ENCODE data around the gene XRCC4. TPM values are rescaled to one million over a fixed set of nuclear protein-coding genes. Genes with fewer than 3 reads are reported as not detected.

Gene XRCC4
- polyA plus RNA-seq, 1 of the 3 experiments (the other 2 are of a cell fraction) = 1.8 TPM

DNA sequence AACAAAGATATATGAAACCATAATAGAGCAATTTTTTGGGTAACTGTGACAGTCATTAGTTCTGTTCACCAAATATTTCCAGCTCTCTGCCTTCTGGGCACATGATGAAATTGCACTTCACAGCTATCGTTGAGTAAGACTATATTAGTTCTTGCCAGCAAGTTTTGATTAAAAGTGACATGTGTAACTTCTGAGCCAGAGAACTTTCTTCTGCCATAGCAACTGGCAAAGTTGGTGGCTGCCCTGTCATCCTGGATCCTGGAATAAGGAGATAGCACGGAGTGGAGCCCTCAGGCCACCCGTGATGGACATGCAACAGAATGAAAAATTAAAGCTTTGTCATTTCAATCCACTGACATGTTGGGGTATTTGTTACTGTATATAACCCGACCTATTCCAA, 199.8 kb downstream of the XRCC4 start:
- DNase-seq = no peak
- no peaks in the 10 kb centered on the region for H3K27me3 ChIP-seq (ENCODE audit: insufficient read depth)
- H3K4me2 ChIP-seq = no peak overlapping the region
- no peak overlapping the region for H3K9ac ChIP-seq
- CTCF ChIA-PET = interaction anchor here (0.9 kb wide), 1 partner anchor 19 kb away, joined by 3 read pairs; no protein-coding TSS in a partner anchor
- no peaks in the 10 kb centered on the region for H4K20me1 ChIP-seq (ENCODE audit: insufficient read depth)
- peaks cover 0 to 4% of the 10 kb centered on the region in 2 experiments for H3K36me3 ChIP-seq (replicated peaks in 1 of 2; ENCODE audit: control insufficient read depth in 1 of 2, insufficient read depth in 2 of 2, low read length in 1 of 2)
- H3K27ac ChIP-seq (ENCODE audit: low read depth in 2 of 2, low read length in 1 of 2) = no peak overlapping the region
- 75% methylated on average over 4 of the region's 4 CpGs for WGBS (ENCODE audit: low lambda C conversion rate)
- no peak overlapping the region for H3K4me3 ChIP-seq (ENCODE audit: low read depth in 2 of 2, low read length in 1 of 2)
- peaks cover 11% of the 10 kb centered on the region for H3F3A ChIP-seq (replicated peaks; ENCODE audit: insufficient read depth)
- no peaks in the 10 kb centered on the region for H3K79me2 ChIP-seq (ENCODE audit: insufficient read depth)
- no peaks in the 10 kb centered on the region for H3K9me3 ChIP-seq
- H2AFZ ChIP-seq (ENCODE audit: low read depth) = no peak overlapping the region
- TF ChIP-seq PBX3 (IDR thresholded peaks at IDR 0.05) (peak; percentile 19; the same call in 1 of the 2 replicates), GABPA (IDR thresholded peaks at IDR 0.05; ENCODE audit: low read depth) (no peak)
- peaks cover 0 to 6% of the 10 kb centered on the region in 2 experiments; a peak in 1 of 4 replicates for H3K4me1 ChIP-seq (ENCODE audit: control insufficient read depth in 1 of 2, insufficient read depth in 2 of 2, low read depth in 1 of 2, low read length in 1 of 2)
- H3K9me2 ChIP-seq = no peaks in the 10 kb centered on the region
- POLR2A ChIA-PET = interaction anchor here (0.6 kb wide), 1 partner anchor 1730 kb away, joined by 3 read pairs; no protein-coding TSS in a partner anchor

DNA sequence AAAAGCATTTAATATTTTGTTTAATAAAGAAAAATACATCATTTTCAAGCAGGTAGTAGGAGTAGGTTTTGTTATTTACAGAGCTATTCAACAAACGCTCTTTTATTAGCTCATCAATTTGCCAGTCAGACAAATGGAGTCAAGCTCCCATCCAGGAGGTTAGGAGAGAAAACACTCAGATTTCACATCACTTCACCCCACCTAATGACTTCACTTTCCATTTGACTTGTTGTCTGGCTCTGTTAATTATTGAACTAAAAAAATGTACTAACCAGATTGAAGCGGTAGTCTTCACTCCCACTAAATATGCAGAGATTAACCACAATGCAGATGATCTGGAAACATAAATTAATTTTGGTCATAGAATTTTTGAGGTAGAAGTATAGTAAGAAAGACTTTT, 200.6 kb downstream of the XRCC4 start:
- no peak overlapping the region for H3K4me2 ChIP-seq
- 93% methylated on average over 2 of the region's 2 CpGs for WGBS (ENCODE audit: low lambda C conversion rate)
- TF ChIP-seq MAX (IDR thresholded peaks at IDR 0.05; ENCODE audit: low read depth) (no peak), RAD21 (IDR thresholded peaks at IDR 0.05; ENCODE audit: low read length) (no peak), GATA2 (CRISPR knock-in tag; IDR thresholded peaks at IDR 0.05) (no peak), FOXM1 (IDR thresholded peaks at IDR 0.05; ENCODE audit: low read depth) (no peak)
- TF ChIP-seq, protein P1, sequence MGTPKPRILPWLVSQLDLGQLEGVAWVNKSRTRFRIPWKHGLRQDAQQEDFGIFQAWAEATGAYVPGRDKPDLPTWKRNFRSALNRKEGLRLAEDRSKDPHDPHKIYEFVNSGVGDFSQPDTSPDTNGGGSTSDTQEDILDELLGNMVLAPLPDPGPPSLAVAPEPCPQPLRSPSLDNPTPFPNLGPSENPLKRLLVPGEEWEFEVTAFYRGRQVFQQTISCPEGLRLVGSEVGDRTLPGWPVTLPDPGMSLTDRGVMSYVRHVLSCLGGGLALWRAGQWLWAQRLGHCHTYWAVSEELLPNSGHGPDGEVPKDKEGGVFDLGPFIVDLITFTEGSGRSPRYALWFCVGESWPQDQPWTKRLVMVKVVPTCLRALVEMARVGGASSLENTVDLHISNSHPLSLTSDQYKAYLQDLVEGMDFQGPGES (IDR thresholded peaks at IDR 0.05; ENCODE audit: low read depth, low read length) = no peak
- H3K27me3 ChIP-seq (ENCODE audit: insufficient read depth) = no peaks in the 10 kb centered on the region
- H3K27ac ChIP-seq (ENCODE audit: low read depth in 2 of 2, low read length in 1 of 2) = no peak overlapping the region
- no peaks in the 10 kb centered on the region for H3K9me3 ChIP-seq
- H3K9ac ChIP-seq = no peak overlapping the region
- no peak overlapping the region for H3K4me3 ChIP-seq (ENCODE audit: low read depth in 2 of 2, low read length in 1 of 2)
- POLR2A ChIA-PET = no interaction called here
- H3K36me3 ChIP-seq (replicated peaks in 1 of 2; ENCODE audit: control insufficient read depth in 1 of 2, insufficient read depth in 2 of 2, low read length in 1 of 2) = peaks cover 0 to 4% of the 10 kb centered on the region in 2 experiments
- H3K79me2 ChIP-seq (ENCODE audit: insufficient read depth) = no peaks in the 10 kb centered on the region
- H3K9me2 ChIP-seq = no peaks in the 10 kb centered on the region
- no peak for DNase-seq
- peaks cover 0 to 6% of the 10 kb centered on the region in 2 experiments; a peak in 1 of 4 replicates for H3K4me1 ChIP-seq (ENCODE audit: control insufficient read depth in 1 of 2, insufficient read depth in 2 of 2, low read depth in 1 of 2, low read length in 1 of 2)
- no peak overlapping the region for H2AFZ ChIP-seq (ENCODE audit: low read depth)
- H3F3A ChIP-seq (replicated peaks; ENCODE audit: insufficient read depth) = peaks cover 17% of the 10 kb centered on the region
- CTCF ChIA-PET = interaction anchor here (0.9 kb wide), 1 partner anchor 20 kb away, joined by 3 read pairs; no protein-coding TSS in a partner anchor
- no peaks in the 10 kb centered on the region for H4K20me1 ChIP-seq (ENCODE audit: insufficient read depth)

DNA sequence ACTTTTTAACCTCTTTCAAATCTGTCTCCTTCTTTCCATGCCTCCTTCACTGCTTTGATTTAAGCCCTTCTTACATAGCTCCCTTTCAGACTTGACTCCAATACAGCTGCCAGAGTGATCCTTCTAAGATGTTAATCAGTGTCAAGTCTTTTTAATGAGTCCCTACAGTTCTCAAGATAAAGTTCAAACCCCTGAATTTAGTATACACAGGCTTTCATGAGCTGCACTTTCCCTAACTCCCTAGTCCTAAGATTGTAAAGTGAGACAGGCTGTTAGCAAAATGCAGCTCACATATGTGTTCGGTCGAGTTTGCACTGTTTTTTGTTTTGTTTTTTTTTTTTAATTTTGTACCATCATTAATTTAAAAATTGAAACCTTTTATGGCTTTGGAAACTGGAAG, 203.8 kb downstream of the XRCC4 start:
- Histone ChIP-seq H3K4me1 (ENCODE audit: control insufficient read depth in 1 of 2, insufficient read depth in 2 of 2, low read depth in 1 of 2, low read length in 1 of 2) (peaks cover 0 to 6% of the 10 kb centered on the region in 2 experiments; a peak in 1 of 4 replicates), H3K79me2 (ENCODE audit: insufficient read depth) (no peaks in the 10 kb centered on the region), H3K9me3 (no peaks in the 10 kb centered on the region), H3K9ac (no peak overlapping the region), H3K4me2 (peak overlapping the region; percentile 39), H3K9me2 (no peaks in the 10 kb centered on the region), H3K4me3 (ENCODE audit: low read depth in 2 of 2, low read length in 1 of 2) (no peak overlapping the region), H3F3A (replicated peaks; ENCODE audit: insufficient read depth) (peaks cover 17% of the 10 kb centered on the region), H2AFZ (ENCODE audit: low read depth) (no peak overlapping the region), H3K27ac (ENCODE audit: low read depth in 2 of 2, low read length in 1 of 2) (peak overlapping the region in 1 of 2 experiments; percentile 57; a peak in 3 of 4 replicates), H4K20me1 (ENCODE audit: insufficient read depth) (no peaks in the 10 kb centered on the region), H3K36me3 (replicated peaks in 1 of 2; ENCODE audit: control insufficient read depth in 1 of 2, insufficient read depth in 2 of 2, low read length in 1 of 2) (peaks cover 0 to 4% of the 10 kb centered on the region in 2 experiments), H3K27me3 (ENCODE audit: insufficient read depth) (no peaks in the 10 kb centered on the region)
- WGBS (ENCODE audit: low lambda C conversion rate) = 89% methylated on average over 2 of the region's 2 CpGs
- CTCF ChIA-PET = interaction anchor here (2.1 kb wide), 1 partner anchor 13 kb away, joined by 5 read pairs; no protein-coding TSS in a partner anchor
- POLR2A ChIA-PET = no interaction called here
- DNase-seq = no peak
- no peak for TF ChIP-seq SIN3A (IDR thresholded peaks at IDR 0.05; ENCODE audit: borderline replicate concordance, low read depth, low read length)
- TF ChIP-seq MXI1 (IDR thresholded peaks at IDR 0.05; ENCODE audit: low read depth, low read length) = no peak
- TF ChIP-seq, protein P2, sequence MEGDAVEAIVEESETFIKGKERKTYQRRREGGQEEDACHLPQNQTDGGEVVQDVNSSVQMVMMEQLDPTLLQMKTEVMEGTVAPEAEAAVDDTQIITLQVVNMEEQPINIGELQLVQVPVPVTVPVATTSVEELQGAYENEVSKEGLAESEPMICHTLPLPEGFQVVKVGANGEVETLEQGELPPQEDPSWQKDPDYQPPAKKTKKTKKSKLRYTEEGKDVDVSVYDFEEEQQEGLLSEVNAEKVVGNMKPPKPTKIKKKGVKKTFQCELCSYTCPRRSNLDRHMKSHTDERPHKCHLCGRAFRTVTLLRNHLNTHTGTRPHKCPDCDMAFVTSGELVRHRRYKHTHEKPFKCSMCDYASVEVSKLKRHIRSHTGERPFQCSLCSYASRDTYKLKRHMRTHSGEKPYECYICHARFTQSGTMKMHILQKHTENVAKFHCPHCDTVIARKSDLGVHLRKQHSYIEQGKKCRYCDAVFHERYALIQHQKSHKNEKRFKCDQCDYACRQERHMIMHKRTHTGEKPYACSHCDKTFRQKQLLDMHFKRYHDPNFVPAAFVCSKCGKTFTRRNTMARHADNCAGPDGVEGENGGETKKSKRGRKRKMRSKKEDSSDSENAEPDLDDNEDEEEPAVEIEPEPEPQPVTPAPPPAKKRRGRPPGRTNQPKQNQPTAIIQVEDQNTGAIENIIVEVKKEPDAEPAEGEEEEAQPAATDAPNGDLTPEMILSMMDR (IDR thresholded peaks at IDR 0.05) = no peak
- TF ChIP-seq RXRA (IDR thresholded peaks at IDR 0.05; ENCODE audit: borderline replicate concordance, low read depth) = no peak
- no peak for TF ChIP-seq ELF1 (IDR thresholded peaks at IDR 0.05)
- no peak for TF ChIP-seq GABPA (IDR thresholded peaks at IDR 0.05; ENCODE audit: low read depth)
- TF ChIP-seq MAX (IDR thresholded peaks at IDR 0.05; ENCODE audit: low read depth) = no peak
- TF ChIP-seq SMC3 (IDR thresholded peaks at IDR 0.05; ENCODE audit: low read depth, low read length) = no peak
